Activated CD4-positive, alpha-beta T cell treated with anti-CD3 and anti-CD28 coated beads, Interleukin-2, Interleukin-6, amounts not matched to agents 100 ng/mL and 50 ng/mL, durations not matched to agents 16 hours and 8 hours (primary cell): ENCODE data around the gene ENDOU.
"Not testable (repeated sequence)": the region's sequence is repeated elsewhere in the genome, so short reads cannot be mapped to it uniquely, and the experiment has no call there.

ENCODE experiments used
- DNase-seq: peaks from one replicate; pipeline ENCODE4 v3.0.0-alpha.2; 2020

Gene ENDOU

DNA sequence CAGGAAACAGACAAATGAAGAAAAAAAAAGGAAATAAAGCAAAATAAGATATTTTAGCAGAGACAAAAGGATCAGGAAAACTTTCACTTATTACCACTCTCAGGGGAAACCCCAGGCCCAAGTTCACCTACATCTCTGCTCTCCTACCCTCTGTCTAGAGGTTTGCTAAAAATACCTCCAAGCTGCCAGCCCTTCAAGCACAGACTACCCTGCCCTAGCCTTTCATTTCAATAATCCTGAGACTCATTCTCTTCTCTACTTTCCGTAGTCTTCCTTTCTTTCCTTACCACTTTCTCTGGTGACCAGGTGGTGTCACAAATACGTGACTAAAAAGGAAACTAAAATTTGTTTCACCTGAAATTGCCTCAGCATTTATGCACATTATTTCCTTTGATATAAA is 53.2 kb downstream of the ENDOU start:
- no peak for DNase-seq

DNA sequence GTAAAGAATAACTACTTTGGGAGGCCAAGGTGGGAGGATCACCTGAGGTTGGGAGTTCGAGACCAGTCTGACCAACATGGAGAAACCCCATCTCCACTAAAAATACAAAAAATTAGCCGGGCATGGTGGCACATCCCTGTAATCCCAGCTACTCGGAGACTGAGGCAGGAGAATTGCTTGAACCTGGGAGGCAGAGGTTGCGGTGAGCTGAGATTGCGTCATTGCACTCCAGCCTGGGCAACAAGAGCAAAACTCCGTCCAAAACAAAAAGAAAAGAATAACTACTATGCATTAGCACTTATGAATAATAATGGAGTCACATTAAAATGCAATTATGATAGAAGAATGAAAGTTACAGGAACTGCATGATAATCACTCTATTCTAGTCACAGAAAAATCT is 57.4 kb downstream of the ENDOU start:
- DNase-seq, result not testable (repeated sequence)
